Measurements from ENCODE around the gene PHF3.

Gene PHF3, protein sequence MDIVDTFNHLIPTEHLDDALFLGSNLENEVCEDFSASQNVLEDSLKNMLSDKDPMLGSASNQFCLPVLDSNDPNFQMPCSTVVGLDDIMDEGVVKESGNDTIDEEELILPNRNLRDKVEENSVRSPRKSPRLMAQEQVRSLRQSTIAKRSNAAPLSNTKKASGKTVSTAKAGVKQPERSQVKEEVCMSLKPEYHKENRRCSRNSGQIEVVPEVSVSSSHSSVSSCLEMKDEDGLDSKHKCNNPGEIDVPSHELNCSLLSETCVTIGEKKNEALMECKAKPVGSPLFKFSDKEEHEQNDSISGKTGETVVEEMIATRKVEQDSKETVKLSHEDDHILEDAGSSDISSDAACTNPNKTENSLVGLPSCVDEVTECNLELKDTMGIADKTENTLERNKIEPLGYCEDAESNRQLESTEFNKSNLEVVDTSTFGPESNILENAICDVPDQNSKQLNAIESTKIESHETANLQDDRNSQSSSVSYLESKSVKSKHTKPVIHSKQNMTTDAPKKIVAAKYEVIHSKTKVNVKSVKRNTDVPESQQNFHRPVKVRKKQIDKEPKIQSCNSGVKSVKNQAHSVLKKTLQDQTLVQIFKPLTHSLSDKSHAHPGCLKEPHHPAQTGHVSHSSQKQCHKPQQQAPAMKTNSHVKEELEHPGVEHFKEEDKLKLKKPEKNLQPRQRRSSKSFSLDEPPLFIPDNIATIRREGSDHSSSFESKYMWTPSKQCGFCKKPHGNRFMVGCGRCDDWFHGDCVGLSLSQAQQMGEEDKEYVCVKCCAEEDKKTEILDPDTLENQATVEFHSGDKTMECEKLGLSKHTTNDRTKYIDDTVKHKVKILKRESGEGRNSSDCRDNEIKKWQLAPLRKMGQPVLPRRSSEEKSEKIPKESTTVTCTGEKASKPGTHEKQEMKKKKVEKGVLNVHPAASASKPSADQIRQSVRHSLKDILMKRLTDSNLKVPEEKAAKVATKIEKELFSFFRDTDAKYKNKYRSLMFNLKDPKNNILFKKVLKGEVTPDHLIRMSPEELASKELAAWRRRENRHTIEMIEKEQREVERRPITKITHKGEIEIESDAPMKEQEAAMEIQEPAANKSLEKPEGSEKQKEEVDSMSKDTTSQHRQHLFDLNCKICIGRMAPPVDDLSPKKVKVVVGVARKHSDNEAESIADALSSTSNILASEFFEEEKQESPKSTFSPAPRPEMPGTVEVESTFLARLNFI (N-terminal part only)

DNA sequence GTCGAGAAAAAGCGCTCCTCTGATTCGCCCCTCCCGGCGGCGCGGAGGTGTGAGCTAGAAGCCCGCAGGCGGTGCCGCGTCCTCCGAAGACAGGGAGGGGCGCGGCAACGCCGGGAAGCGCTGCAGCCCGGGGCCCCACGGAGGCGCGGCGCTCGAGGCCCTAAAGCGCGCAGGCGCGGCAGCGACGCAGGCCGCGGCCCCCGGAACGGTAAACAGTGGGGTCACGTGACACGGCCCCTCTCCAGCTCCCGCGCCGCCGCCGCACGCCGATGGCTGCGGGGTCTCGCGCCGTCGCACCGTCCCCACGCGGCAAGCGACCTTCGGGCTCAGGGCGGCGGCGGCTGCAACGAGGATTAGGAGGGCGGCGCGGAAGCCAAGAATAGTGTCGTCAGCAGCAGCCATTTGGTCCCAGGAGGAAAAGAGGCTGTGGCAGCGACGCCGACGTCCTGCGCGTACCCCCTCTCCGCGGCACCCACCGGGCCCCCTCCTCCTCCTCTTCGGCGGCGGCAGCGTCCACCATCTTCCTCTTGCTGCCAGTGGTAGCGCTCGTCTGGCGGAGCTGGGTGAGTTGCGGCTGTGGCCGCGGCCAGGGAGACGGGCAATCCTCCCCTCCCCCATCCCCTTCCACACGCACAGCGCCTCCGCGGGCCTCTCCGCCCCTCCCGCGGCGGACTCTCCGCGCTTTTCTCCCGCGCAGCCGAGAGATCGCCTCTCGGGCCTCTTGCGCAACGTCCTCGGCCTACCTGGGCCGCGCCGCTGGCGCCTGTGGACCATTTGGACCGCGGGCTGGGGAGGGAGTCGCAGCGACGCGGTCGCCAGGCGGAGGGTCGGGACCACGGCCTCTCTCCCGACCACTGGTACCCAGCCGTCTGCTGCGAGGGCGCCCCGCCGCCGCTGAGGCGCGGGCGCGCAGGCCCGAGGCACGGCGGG, at the start of gene PHF3:
PHF3 (plus strand) TSS at position 215 of the 930 bp plus-strand sequence. CDS start 10,750 bp downstream, outside the sequence.
- peak; percentile 93 for DNase-seq

DNA sequence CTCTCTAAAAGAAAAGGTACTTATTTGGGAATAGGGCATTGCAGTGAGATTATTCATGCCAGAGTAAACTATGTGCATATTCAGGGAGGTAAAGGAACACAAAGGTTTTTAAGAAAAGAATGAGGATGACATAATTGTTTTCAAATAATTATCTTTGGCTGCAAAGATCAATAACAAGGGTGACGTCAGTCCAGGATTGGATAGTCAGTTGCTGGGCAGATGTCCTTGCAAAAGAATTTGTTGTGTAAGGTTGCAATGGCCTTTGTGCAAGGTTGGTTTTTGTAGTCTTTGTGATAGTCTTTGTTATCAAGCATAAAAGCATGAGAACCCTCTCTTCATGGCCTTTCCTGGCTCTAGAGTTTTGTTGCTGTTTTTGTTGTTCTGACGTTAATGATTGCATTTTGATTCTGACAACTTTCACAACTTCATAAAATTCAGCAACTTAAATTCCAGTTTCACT, 45.6 kb upstream of the PHF3 start:
- no peak for DNase-seq

DNA sequence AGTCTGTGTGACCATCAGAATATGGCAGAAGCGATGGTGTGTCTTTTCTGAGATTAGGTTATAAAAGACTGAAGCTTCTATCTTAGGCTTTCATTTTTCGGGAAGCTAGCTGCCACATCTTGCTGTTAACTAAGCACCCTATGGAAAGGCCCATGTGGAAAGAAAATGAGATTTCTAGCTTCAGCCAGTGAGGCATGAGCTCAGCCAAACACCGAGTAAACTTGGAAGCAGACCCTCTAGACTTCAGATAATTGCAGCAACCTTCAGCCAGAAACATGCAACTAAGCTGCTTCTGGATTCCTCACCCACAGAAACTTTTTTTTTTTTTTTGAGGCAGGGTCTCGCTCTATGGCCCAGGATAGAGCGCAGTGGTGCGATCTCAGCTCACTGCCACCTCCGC, 42.7 kb upstream of the PHF3 start:
- DNase-seq: no peak

DNA sequence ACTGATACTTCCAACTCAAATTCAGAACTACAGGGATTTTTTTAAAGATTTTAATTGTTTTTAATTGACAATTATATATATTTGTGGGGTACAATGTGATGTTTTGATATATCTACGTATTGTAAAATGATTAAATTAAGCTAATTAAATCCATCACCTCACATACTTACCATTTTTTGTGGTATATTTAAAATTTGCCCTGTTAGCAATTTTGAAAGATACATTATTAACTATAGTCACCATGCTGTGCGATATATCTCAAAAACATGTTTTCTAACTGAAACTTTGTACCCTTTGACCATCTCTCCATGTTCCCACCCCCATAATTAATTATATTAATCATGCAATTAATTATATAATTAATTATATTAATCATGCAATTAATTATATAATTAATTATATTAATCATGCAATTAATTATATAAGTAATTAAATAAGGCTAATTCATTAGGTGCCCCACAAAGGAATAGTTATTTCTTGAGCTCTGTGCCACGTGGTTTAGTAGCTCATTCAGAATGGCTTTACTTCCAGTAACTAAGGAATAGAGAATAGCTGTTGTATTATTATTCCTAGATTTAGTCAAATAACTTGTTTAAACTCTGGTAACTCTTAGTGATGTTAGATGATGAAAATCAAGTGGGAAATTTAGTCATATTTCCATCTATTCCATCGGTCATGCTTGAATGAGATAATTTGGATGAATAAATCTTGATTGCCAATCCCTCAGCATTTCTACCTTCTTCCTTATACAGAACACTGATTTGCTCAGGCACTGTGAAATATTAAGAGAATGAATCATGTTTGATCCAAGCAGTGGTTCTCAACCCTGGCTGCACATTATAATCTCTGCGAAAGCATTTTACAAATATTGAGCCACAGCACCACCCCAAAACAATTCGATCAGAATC, 38.2 kb upstream of the PHF3 start:
- no peak for DNase-seq

DNA sequence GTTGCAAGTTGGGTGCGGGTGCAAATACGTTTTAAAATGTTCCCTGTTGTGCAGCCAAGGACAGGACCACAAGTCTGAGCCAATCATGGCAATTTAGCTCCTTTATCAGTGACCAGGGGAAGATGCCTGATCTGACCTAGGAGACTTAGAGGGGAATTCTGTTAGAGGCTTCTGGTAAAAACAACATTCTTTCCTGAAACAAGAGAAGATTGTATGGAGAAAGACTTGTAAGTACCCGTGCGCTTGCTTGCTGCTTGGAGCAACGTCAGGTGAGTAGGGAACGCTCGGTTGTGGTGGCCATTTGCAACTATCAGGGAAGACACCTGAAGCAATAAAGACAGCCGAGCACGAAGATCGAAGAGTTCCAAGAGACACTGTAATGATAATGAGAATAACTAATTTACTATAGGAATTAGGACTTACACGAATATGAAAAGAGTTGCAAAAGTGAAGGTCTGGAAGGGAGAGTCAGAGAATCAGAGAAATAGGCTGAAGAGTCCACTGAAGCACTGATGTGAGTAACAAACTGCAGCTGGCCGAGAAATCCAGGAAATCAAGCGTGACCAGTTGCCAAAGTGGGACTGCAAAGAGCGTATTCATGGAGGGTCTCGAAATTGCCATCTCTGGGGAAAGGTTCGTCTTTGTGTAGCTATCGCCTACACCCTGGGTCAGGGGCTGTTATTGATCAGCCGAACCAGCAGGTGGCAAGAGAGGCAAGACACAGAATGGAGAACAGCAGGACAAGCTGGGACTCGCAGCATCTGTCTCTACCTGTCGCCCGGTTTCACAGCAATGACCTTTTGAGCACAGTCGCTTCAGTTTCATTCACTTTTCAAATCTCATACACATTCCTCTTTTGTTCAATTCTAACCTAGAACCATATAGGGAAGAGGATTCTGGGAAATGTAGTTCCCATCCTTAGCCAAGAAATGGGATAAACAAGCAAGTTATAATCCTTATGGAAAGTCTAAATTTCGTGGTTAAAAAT, 37.3 kb upstream of the PHF3 start:
- peak; percentile 81 for DNase-seq

DNA sequence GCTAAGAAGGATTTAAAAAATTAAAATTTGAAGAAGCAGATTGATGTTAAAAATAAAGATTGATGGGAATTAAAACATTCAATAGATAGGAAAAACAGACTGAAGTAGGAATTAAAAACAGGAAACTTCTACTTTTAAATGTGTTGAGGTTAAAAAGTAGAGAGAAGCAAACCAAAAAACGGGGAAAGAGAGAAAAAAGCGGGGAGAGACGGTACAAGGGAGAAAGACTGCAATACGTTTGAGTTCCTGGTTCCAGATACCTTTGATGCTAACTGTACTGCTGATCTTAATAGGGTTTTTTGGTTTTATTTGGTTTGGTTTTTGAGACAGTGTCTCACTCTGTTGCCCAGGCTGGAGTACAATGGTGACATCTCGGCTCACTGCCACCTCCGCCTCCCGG, 36.4 kb upstream of the PHF3 start:
- DNase-seq: no peak

DNA sequence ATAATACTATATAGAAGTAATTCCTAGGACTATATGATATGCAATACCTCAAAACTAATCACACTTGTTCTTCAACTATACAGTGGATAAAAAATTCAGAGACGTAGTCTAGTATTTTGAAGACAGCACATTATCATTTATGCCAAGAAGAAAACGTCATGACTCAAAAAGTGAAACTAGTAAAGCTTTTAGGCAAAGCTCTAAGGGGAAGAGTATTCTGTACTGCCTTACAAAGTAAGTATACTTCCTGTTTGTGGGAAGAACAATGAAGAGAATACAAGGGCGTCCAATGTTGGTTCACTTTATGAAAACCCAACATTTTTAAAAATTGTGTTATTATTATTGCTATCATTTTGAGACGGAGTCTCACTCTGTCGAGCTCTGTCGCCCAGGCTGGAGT, 35.5 kb upstream of the PHF3 start:
- no peak for DNase-seq

DNA sequence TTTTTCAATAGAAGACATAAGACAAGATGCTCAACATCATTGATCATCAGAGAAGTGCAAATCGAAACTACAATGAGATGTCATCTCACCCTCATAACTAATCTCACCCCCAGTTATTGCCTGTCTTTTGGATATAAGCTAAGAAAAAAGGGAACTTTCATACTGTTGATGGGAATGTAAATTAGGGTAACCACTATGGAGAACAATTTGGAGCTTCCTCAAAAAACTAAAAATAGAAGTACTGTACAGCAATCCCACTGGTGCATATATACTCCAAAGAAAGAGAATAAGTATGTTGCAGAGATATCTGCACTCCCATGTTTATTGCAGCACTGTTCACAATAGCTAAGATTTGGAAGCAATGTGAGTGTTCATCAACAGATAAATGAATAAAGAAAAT, 26.4 kb upstream of the PHF3 start:
- DNase-seq: no peak

DNA sequence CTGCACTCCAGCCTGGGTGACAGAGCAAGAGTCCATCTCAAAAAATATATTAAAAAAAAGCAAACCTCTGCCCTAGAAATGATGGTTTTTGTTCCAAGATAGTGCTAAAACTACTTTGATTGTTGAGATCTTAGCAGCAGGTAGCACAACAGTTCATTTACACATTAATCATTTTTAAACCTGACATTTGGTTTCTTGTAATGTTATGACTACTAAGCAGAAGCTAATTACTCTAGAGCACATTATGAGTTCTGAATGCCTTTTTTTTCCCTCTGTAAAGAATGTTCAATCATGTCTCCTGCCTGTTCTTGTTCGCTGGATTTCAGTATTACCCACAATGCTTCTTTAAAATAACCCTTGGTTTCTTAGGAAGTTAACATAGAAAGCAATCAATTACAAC, 24.7 kb upstream of the PHF3 start:
- no peak for DNase-seq

DNA sequence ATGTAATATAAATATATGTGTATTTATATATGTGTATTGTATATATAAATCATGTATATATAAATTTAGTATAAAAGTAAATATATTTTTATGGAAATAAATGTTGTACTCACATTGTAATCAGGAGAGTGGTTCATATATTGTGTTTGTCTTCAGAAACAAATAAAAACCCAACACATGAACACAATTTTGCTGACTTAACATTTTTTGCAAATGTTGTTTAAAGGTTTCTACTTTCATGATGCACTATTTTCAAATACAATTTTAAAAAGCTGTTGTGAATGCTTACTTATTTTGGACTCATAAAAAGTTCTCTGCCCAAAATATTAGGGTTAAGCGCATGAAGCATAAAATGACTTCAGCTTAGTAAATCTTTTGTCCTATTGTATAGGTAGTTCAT, 24.0 kb upstream of the PHF3 start:
- DNase-seq: no peak

DNA sequence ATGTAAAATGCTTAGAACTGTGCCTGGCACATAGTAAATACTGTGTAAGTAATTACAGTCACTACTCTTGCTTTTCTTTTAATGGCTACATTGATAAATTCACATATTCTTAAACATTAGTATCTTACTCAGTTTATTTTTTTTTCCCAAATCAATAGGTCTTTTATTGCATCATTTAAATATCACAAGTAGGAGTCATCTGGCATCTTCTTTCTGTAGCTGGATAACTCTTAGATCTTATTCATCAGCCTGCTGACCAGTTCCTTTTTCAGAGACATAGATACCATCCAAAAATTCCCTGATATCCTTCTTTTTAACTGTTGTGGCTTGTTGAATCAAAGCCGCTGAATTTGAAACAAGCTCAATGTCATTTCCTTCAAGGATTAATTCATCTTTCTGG, 20.0 kb upstream of the PHF3 start:
- no peak for DNase-seq

DNA sequence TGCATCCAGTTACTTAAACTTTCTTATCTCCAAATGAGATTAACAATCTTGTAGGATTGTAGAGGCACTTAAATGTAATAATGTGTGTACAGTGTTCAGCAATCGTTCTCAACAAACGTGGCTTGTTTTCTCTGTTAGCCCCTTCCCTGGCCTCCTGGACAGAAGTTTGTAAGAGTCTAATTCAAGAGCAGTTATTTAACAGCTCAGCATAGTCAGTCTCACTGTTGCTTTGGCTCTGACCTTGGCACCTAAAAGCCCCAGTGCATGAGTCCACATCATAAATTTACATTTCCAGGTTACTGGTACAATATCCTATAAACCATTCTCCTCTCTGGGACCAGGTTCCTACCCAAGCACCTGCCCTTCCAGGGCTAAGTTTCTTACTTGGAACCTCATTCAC, 11.5 kb upstream of the PHF3 start:
- no peak for DNase-seq

DNA sequence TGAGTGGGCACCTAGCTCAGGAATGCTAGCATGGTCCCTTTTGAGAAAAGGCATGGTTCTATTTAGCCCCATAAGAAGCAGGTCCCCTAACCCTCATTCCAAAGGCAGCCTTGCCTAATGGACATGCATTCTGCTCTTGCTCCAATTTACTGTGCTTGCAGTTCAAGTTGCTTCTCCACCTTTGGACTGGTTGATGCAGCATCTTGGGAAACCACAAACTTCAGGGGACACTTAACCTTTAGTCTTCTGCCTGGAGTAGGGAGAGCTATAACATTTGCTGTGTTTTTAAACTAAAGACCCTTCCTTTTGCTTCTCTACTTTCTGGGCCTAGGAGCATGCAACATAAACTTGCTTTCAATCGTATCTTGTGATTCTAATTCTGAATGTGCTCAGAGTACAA, 5.1 kb upstream of the PHF3 start:
- DNase-seq: no peak

DNA sequence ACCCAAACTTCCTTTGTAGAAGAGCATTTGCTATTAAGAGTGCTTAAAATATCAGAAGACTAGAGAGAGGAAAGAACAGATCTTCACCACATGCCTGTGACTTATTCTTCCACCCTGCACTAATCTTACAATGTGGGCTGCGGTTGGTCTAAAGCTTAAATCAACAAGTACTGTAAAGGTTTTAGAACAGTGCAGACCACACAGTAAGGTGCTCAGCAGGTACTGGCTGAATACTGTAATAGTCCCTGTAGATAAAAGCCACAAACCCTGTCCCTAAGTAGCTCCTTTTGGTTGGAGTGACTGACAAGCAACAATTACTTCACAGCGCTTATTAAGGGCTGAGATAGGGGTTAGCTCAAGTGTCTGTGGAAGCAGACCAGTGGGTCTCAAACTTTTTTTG, 972 bp upstream of the PHF3 start:
- DNase-seq: no peak

DNA sequence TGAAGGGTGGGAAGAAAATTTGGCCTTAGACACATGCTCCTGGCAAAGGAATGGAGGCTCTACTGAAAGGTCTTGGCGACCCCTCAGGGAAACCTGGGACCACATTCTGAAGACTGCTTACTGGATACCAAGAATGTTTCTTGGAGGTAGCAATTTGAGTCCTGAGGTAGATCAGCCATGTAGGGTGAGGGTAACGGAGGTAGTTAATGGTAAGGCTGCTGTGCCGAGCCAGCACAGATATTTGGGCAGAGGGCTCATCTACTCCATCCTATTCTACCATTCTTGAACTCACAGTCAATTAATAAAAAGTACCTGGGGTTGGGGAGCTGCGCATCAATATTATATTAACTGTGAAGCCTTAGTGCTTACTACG, 401 bp upstream of the PHF3 start:
- DNase-seq: no peak

DNA sequence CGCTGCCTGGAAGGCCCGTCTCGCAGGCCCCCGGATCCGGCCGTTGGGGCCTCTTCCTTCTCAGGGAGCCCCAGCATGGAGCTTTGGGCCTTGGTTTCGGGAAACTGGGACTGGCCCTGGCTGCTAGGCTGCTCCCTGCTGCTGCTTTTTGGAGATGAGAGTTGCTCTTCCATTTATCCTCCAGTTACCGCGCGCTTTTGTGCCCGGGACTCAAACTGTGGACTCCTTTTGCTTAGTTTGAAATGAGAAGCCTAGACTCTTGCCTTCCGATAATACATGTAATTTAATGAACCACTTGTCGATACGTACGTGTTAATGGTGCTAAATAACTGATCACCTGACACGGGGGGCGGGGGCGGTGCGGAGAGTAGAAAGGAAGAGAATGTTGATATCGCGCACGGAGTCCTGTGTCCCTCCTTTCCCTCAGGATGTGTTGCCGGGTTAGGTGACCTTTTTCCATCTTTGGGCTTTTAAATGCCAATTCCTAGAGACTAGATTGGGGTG, 968 bp downstream of the PHF3 start:
- DNase-seq: peak; percentile 63

DNA sequence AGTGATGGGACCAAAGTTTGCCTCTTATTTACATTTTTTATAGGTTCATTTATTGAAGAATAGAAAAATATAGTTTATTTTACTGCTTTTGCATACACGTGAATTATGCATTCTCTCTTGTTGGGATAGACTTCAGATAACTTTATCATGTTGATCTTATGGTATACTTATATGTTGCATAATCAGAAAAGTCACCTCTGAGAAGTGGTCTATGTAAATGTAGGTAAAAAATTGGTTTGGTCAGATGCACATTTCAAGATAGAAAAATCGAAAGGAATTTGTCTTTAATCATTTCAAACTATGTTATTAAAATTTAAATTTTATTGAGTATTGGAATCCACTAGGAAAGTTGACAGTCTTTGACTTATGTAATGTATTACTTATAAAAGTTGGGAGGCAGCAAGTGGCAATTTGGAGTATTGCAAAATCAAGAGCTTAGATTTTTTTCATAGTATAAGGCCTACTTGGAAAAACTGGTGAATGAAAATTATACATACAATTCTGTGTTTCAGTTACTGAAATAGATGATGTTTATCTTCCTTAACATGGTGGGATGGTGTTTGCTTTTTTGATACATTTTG, 2.4 kb downstream of the PHF3 start:
- DNase-seq: no peak

DNA sequence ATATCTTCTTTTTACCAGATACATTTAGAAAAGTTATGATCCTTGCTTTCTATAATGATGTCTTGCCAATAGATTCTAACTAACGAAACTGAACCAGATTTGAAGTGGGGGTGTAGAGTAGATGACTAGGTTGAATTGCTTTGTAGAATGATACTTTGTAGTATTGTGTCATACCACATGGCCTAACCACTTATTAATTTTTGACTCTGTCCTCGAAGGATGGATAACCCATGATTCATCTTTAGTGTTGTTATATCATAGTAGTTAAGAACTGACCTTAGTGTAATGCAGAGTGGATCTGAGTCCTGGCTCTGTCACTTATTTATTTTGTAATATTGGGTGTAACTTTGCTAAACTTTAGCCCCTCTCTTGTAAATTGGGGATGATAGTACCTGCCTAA, 4.5 kb downstream of the PHF3 start:
- no peak for DNase-seq

DNA sequence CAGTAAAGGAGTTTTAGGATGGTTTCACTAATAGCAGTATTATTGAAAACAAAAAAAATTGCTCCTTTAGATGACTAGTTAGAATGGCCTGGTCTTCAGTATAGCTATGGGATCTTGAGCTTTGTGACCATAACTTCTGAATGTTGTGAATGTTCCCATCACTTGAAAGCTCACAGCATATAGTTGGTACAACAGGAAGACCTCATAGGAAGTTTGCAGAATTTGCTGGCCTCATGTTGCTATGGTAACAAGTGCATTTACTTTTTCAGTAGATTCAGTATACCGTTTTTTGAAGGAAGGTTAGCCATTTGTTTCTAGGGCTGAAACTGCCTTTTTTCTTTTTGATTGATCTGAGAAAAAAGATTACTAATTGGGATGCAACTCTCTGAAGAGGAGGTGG, 8.3 kb downstream of the PHF3 start:
- DNase-seq: no peak
